T1000 (cell line): ENCODE results near the gene RGS3.
"Not testable (repeated sequence)": the region's sequence is repeated elsewhere in the genome, so short reads cannot be mapped to it uniquely, and the experiment has no call there.

Source experiments
- DNase-seq: peaks from one replicate; lab custom pipeline; 2025; ENCODE audit warnings: mixed read lengths; lab: John Stamatoyannopoulos, UW

RGS3 gene

DNA sequence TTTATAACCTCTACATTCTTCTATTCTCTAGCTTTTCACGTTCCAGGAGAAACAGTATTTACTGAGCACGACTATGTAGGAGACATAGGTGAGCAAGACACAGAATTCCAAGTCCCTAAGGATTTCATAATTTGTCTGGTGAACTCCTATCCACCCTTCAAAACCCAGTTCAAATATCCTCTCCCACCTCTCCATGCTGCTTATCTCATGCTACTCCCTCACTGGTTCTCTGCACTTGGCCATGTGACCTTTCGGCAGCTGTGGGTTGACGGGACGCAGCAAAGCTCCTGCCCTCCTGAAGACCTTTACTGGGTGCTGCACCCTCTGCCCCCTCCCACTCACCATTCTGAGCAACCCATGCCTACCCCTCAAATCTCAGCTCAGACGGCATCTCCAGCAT is 173.2 kb downstream of the RGS3 start:
- no peak for DNase-seq

DNA sequence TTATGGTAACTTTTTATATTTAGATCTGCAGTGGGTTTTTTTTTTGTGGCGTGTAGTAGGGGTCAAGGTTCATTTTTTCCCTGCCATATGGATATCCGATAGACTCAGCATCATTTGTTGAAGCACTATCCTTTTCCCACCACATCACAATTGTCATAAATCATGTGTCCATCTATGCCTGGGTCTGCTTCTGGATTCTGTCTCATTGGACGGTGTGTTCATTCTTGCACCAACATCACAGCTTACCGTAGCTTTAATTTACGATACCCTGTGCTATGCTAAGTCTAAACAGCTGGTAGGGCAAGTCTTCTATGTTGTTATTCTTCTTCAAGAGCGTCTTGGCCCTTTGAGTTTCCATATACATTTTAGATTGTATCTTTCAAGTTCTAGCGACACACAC is 175.0 kb downstream of the RGS3 start:
- no peak for DNase-seq

- DNase-seq: no peak
These were observed 175.4 kb downstream of the RGS3 start for GRCh38 chr9:113638897-113639296.

DNA sequence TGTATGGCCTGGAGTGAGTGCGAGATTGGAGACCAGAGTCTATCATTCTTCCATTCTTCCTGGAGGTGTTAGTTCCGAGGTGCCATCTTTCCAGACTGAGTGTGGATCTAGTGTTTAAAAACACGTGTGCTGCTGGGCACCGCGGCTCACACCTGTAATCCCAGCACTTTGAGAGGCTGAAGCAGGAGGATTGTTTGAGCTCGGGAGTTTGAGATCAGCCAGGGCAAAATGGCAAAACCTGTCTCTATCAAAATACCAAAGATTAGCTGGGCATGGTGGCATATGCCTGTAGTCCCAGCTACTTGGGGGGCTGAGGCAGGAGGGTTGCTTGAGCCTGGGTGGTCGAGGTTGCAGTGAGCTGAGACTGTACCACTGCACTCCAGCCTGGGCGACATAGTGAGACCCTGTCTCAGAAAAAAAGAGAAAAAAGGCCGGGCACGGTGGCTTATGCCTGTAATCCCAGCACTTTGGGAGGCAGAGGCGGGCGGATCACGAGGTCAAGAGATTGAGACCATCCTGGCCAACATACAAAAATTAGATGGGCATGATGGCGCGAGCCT is 176.0 kb downstream of the RGS3 start:
- not testable (repeated sequence) for DNase-seq

DNA sequence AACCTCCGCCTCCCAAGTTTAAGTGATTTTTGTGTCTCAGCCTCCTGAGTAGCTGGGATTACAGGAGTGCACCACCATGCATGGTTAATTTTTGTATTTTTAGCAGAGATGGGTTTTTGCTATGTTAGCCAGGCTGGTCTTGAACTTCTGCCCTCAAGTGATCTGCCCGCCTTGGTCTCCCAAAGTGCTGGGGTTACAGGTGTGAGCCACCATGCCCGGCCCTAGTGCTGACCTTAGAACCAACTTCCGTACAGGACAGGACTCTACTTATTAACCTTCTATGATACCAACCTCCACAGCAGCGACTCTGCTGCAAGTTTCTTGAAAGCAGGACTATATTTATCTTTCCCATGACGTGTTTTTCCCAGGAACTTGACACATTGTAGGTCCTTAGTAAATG is 176.9 kb downstream of the RGS3 start:
- DNase-seq: no peak

DNA sequence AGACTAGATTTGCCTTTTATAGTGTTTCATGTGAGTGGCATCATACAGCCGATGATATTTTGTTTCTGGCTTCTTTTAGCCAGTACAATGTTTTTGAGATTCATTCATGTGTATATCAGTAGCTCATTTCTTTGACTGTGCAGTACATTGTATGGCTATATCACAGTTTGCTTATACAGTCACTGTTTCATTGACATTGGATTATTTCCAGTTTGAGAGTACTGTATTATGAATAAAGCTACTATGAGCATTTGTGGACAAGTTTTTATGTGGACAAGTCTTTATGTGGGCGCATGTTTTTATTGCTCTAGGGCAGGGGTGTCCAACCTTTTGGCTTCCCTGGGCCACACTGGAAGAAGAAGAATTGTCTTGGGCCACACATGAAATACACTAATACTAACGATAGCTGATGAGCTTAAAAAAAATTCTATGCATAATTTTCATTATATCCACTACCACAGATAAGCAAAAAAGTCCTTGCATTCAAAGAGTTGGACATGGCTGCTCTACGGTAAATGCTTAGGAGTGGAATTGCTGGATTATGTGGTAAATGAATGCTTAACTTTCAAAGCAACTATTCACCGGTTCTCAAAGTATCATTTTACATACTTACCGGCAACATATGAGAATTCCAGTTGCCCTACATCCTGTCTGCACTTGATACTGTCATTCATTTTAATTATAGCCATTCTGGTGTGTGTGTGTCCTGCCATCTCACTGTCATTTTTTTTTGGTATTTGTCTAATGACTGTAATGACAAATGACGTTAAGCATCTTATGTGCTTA is 177.8 kb downstream of the RGS3 start:
- no peak for DNase-seq

DNA sequence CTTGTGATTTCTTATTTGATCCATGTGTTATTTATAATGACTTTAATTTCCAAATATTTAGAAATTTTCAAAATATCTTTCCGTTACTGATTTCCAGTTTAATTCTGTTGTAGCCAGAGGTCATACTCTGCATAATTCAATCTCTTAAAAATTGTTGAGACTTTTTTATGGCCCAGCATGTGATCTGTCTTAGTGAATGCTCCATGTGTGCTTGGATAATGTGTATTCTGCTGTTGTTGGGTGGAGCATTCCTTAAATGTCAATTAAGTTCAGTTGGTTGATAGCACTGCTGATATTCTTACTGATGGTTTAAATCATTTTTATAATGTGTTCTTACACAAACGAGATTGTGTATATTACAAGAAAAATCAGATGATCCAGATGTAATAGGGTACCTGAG is 180.8 kb downstream of the RGS3 start:
- no peak for DNase-seq

DNA sequence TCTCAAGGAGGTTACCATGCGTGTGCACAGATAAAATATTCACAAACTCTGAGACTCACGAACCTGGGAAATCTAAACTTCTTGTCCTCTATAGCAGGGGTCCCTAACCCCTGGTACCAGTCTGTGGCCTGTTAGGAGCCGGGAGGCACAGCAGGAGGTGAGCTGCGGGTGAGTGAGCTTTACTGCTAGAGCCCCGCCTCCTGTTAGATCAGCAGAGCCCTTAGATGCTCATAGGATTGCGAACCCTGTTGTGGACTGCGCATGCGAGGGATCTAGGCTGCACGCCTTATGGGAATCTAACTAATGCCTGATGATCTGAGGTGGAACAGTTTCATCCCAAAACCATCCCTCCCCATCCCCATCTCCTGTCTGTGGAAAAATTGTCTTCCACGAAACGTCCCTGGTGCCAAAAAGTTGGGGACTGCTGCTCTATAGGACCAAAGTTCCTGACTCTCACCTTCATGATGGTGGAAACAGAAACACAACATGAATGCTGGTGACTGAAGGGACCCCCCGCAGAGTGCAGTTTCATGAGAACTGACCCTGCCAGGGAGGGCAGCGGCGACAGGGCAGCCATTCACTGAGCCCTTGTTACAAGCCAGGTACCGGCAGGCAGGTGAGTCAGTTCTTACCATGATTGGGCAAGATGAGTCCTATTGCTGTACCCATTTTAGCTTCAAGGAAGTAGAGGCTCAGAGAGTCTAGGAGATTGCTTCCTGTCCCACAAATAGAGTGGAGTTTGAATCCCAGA is 181.9 kb downstream of the RGS3 start:
- DNase-seq: no peak

GRCh38 chr9:113645978-113646253 is 182.4 kb downstream of the RGS3 start:
- no peak for DNase-seq

GRCh38 chr9:113646491-113646890 is 183.0 kb downstream of the RGS3 start:
- DNase-seq: no peak
